ENCODE results near the gene SMARCB1.
A peak's percentile ranks its signal among the peaks of the same experiment; 100 is the strongest.

SMARCB1 gene

GRCh38 chr22:23786752-23787599, at the start of gene SMARCB1:
Gene SMARCB1, plus strand, starts transcription at chr22:23786966. Its CDS starts 204 bp downstream, at chr22:23787170.
- peak; percentile 81 for DNase-seq (ENCODE audit: low read depth)

- DNase-seq (ENCODE audit: low read depth): no peak
Measured at GRCh38 chr22:23737696-23738095, 49.1 kb upstream of the SMARCB1 start.

- no peak for DNase-seq (ENCODE audit: low read depth)
Measured at GRCh38 chr22:23742505-23743264, 44.1 kb upstream of the SMARCB1 start.

GRCh38 chr22:23743303-23743705, 43.5 kb upstream of the SMARCB1 start:
- no peak for DNase-seq (ENCODE audit: low read depth)

- no peak for DNase-seq (ENCODE audit: low read depth)
Measured at GRCh38 chr22:23744001-23744400, 42.8 kb upstream of the SMARCB1 start.

- no peak for DNase-seq (ENCODE audit: low read depth)
Measured at GRCh38 chr22:23744485-23744884, 42.3 kb upstream of the SMARCB1 start.

GRCh38 chr22:23745791-23746190, 41.0 kb upstream of the SMARCB1 start:
- DNase-seq (ENCODE audit: low read depth): no peak

- no peak for DNase-seq (ENCODE audit: low read depth)
Measured at GRCh38 chr22:23749841-23750301, 36.9 kb upstream of the SMARCB1 start.

- DNase-seq (ENCODE audit: low read depth): no peak
Measured at GRCh38 chr22:23750367-23750713, 36.4 kb upstream of the SMARCB1 start.

- peak; percentile 82 for DNase-seq (ENCODE audit: low read depth)
Measured at GRCh38 chr22:23750714-23751440, 35.9 kb upstream of the SMARCB1 start, which contains the start of gene ZNF70. Gene ZNF70, minus strand, starts transcription at chr22:23751112. Its CDS starts 5,972 bp downstream, at chr22:23745140.

- DNase-seq (ENCODE audit: low read depth): no peak
Measured at GRCh38 chr22:23751441-23751996, 35.2 kb upstream of the SMARCB1 start.

GRCh38 chr22:23752090-23752691, 34.6 kb upstream of the SMARCB1 start:
- no peak for DNase-seq (ENCODE audit: low read depth)

- DNase-seq (ENCODE audit: low read depth): no peak
Measured at GRCh38 chr22:23752750-23753149, 34.0 kb upstream of the SMARCB1 start.

- DNase-seq (ENCODE audit: low read depth): no peak
Measured at GRCh38 chr22:23753385-23753784, 33.4 kb upstream of the SMARCB1 start.

GRCh38 chr22:23754220-23754919, 32.4 kb upstream of the SMARCB1 start, which contains the start of gene VPREB3:
Gene VPREB3, minus strand, starts transcription at chr22:23754425. Its CDS starts 62 bp downstream, at chr22:23754363.
- DNase-seq (ENCODE audit: low read depth): no peak

- DNase-seq (ENCODE audit: low read depth): no peak
Measured at GRCh38 chr22:23754980-23755636, 31.7 kb upstream of the SMARCB1 start.

- DNase-seq (ENCODE audit: low read depth): no peak
Measured at GRCh38 chr22:23755711-23756110, 31.1 kb upstream of the SMARCB1 start.

- DNase-seq (ENCODE audit: low read depth): no peak
Measured at GRCh38 chr22:23756891-23757290, 29.9 kb upstream of the SMARCB1 start.

GRCh38 chr22:23759566-23759965, 27.2 kb upstream of the SMARCB1 start:
- no peak for DNase-seq (ENCODE audit: low read depth)

- DNase-seq (ENCODE audit: low read depth): no peak
Measured at GRCh38 chr22:23760056-23760455, 26.7 kb upstream of the SMARCB1 start.
